ENCODE results near the gene KLK3.

GRCh38 chr19:50815439-50815838 is 39.3 kb upstream of the KLK3 start:
- TF ChIP-seq EZH2phosphoT487 (IDR thresholded peaks at IDR 0.05; ENCODE audit: low read depth) (no peak), CTCF (IDR thresholded peaks at IDR 0.05; ENCODE audit: low read depth, low read length) (no peak)

Measured in OCI-LY3 (cell line).